ENCODE measurements around the gene PDK4. TPM values are rescaled to one million over a fixed set of nuclear protein-coding genes. Genes with fewer than 3 reads are reported as not detected.
A peak's percentile ranks its signal among the peaks of the same experiment; 100 is the strongest.

PDK4 gene
- total and polyA plus RNA-seq, 2 of the 13 experiments (the other 11 are each of a cell fraction or from before 2014, with no cell fraction given): 0.04 TPM; not detected in 1

DNA sequence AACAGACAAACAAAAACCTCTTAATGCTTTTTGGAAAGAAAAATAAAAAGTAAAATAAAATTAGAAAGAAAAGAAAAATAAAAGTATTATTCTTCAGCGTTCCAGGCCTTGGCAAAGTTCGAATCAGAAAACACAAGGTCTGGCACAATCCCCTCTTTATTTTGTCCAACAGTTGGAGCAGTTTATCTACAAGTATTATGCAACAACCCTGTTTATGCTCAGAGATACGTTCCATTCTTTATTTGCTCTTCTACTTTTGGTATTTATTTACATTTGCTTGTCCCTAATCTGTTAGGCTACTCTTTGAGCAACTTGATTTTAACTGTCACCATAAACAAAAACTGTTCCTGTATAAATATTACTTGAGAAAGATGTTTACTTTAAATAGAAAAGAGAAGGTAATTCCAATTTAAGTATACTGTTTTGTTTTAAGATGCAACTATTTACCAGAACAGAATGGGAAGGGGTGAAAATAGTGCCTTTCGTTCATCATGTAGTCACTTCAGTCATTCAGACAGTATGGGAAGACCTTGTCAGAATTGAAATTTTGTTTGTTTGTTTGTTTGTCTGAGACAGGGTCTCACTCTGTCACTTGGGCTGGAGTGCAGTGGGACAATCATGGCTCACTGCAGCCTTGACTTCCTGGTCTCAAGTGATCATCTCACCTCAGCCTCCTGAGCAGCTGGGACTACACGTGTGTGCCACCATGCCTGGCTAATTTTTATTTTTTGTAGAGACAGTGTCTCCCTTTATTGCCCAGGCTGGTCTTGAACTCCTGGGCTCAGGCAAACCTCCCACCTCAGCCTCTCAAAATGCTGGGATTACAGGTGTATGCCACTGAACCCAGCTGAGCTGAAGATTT lies 5.7 kb downstream of the PDK4 start (continued):
- TF ChIP-seq NFE2L1 (CRISPR knock-in tag; IDR thresholded peaks at IDR 0.05; ENCODE audit: borderline replicate concordance) (no peak), HDAC6 (IDR thresholded peaks at IDR 0.05; ENCODE audit: low read depth, low read length) (no peak), ZNF34 (CRISPR knock-in tag; IDR thresholded peaks at IDR 0.05; ENCODE audit: borderline replicate concordance) (no peak), TSC22D2 (CRISPR knock-in tag; IDR thresholded peaks at IDR 0.05; ENCODE audit: borderline replicate concordance) (no peak), ONECUT2 (CRISPR knock-in tag; IDR thresholded peaks at IDR 0.05) (no peak), ZBTB4 (CRISPR knock-in tag; IDR thresholded peaks at IDR 0.05; ENCODE audit: borderline replicate concordance) (no peak), FOXO1 (CRISPR knock-in tag; IDR thresholded peaks at IDR 0.05) (peak; percentile 98), GPN1 (CRISPR knock-in tag; IDR thresholded peaks at IDR 0.05; ENCODE audit: borderline replicate concordance) (no peak), KDM3A (CRISPR knock-in tag; IDR thresholded peaks at IDR 0.05; ENCODE audit: low read depth) (peak; percentile 67), ARID3A (IDR thresholded peaks at IDR 0.05; ENCODE audit: low read depth, low read length) (peak; percentile 47; the same call in 1 of the 2 replicates), IKZF1 (IDR thresholded peaks at IDR 0.05) (no peak), FOXA1 (IDR thresholded peaks at IDR 0.05) (no peak), FOXA1 (CRISPR knock-in tag; IDR thresholded peaks at IDR 0.05) (peak; percentile 90), ZNF207 (IDR thresholded peaks at IDR 0.05; ENCODE audit: borderline replicate concordance) (no peak), RFX1 (IDR thresholded peaks at IDR 0.05) (no peak), ZC3H4 (CRISPR knock-in tag; IDR thresholded peaks at IDR 0.05; ENCODE audit: borderline replicate concordance) (no peak), SPEN (CRISPR knock-in tag; IDR thresholded peaks at IDR 0.05; ENCODE audit: low read depth) (no peak), CENPT (CRISPR knock-in tag; IDR thresholded peaks at IDR 0.05; ENCODE audit: low read depth) (no peak), ZZZ3 (CRISPR knock-in tag; IDR thresholded peaks at IDR 0.05; ENCODE audit: borderline replicate concordance) (no peak)
- TF ChIP-seq, protein P1, sequence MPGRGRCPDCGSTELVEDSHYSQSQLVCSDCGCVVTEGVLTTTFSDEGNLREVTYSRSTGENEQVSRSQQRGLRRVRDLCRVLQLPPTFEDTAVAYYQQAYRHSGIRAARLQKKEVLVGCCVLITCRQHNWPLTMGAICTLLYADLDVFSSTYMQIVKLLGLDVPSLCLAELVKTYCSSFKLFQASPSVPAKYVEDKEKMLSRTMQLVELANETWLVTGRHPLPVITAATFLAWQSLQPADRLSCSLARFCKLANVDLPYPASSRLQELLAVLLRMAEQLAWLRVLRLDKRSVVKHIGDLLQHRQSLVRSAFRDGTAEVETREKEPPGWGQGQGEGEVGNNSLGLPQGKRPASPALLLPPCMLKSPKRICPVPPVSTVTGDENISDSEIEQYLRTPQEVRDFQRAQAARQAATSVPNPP (CRISPR knock-in tag; IDR thresholded peaks at IDR 0.05): no peak
- TF ChIP-seq, protein P2, sequence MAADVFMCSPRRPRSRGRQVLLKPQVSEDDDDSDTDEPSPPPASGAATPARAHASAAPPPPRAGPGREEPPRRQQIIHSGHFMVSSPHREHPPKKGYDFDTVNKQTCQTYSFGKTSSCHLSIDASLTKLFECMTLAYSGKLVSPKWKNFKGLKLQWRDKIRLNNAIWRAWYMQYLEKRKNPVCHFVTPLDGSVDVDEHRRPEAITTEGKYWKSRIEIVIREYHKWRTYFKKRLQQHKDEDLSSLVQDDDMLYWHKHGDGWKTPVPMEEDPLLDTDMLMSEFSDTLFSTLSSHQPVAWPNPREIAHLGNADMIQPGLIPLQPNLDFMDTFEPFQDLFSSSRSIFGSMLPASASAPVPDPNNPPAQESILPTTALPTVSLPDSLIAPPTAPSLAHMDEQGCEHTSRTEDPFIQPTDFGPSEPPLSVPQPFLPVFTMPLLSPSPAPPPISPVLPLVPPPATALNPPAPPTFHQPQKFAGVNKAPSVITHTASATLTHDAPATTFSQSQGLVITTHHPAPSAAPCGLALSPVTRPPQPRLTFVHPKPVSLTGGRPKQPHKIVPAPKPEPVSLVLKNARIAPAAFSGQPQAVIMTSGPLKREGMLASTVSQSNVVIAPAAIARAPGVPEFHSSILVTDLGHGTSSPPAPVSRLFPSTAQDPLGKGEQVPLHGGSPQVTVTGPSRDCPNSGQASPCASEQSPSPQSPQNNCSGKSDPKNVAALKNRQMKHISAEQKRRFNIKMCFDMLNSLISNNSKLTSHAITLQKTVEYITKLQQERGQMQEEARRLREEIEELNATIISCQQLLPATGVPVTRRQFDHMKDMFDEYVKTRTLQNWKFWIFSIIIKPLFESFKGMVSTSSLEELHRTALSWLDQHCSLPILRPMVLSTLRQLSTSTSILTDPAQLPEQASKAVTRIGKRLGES (CRISPR knock-in tag; IDR thresholded peaks at IDR 0.05; ENCODE audit: borderline replicate concordance): no peak
